Skeletal muscle tissue (tissue), 4 donors: ENCODE data around the gene LY86. TPM values are rescaled to one million over a fixed set of nuclear protein-coding genes. Genes with fewer than 3 reads are reported as not detected.

Experiments used
- H3K27ac ChIP-seq: one replicate; pipeline ENCODE4 v1.7.0; 2013; ENCODE audit warnings: mild to moderate bottlenecking, low read depth, low read length, inconsistent platforms
- H3K27me3 ChIP-seq, 3 donors: one replicate each; pipeline ENCODE4 v1.7.0; 2013; ENCODE audit warnings: low read length in 3 of 3; ENCODE audit not compliant: control insufficient read depth in 3 of 3, insufficient read depth in 3 of 3
- H3K36me3 ChIP-seq, 3 donors: one replicate each; pipeline ENCODE4 v1.7.0; 2013; ENCODE audit warnings: low read length in 3 of 3; ENCODE audit not compliant: control insufficient read depth in 3 of 3, insufficient read depth in 3 of 3
- H3K4me1 ChIP-seq, 3 donors: one replicate each; pipeline ENCODE4 v1.7.0; 2013; ENCODE audit warnings: low read length in 3 of 3, mild to moderate bottlenecking in 3 of 3; ENCODE audit not compliant: control insufficient read depth in 3 of 3, insufficient read depth in 3 of 3
- H3K4me3 ChIP-seq, 3 donors: one replicate each; pipeline ENCODE4 v1.7.0; 2013; ENCODE audit warnings: low read length in 3 of 3
- H3K9ac ChIP-seq, 3 donors: one replicate each; pipeline ENCODE4 v1.7.0; 2013; ENCODE audit warnings: low read length in 3 of 3, mild to moderate bottlenecking in 3 of 3, moderate library complexity in 2 of 3, low read depth in 1 of 3
- H3K9me3 ChIP-seq, 3 donors: one replicate each; pipeline ENCODE4 v1.7.0; 2013; ENCODE audit warnings: low read length in 3 of 3; ENCODE audit not compliant: control insufficient read depth in 3 of 3
- total RNA-seq: library from RNA; depleted of rRNA; stranded (reverse); fragments of >200 nt; gene quantifications from one replicate; pipeline ENCODE4 v1.2.3, GENCODE V29; 2014
- donor health status: Osteomylitis.

Gene LY86
- total RNA-seq, 1 donor from 2014 or later, result 6.8 TPM

DNA sequence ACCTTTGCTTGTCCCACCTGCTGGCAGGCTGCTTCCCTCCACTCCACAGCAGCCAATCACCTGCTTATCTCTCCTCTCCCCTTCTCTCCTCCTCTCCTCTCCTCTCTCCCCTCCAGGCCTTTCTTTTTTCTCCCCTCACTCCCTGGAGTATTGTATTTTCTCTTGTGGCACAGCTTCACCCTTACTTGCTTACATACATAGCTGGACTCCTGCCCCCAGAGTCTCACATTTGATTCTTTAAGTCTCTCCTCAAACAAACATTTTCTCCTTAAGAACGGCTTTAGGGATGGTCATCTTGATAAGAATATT lies 3.6 kb upstream of the LY86 start:
- Histone ChIP-seq H3K4me1 (peaks cover 0 to 7% (median 4%) of the 10 kb centered on the region in 3 donors), H3K27me3 (no peaks in the 10 kb centered on the region)

DNA sequence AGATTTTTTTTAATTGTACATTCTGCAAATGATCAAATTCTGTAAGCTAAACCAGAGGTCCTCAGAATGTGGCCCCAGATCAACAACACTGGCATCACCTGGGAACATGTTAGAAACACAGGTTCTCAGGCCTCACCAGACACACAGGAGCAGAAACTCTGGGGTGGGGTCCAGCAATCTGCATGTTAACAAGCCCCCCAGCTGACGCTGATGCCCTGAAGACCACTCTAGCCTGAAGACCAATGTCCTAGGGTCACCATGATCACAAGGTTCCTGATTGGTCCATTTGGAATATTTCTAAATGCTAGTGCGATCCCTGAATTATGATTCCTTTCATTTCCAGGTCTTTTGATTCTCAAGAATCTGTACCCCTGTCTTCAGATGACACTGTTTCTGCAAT lies 2.4 kb upstream of the LY86 start:
- Histone ChIP-seq H3K27ac (no peak overlapping the region), H3K9me3 (no peaks in the 10 kb centered on the region), H3K9ac (no peak overlapping the region), H3K4me3 (no peak overlapping the region), H3K36me3 (no peaks in the 10 kb centered on the region), H3K27me3 (no peaks in the 10 kb centered on the region), H3K4me1 (peaks cover 0 to 7% (median 4%) of the 10 kb centered on the region in 3 donors)

More for the DNA sequence above, 3.6 kb upstream of the LY86 start:
- H3K9ac ChIP-seq, result no peak overlapping the region
- no peak overlapping the region for H3K27ac ChIP-seq
- no peaks in the 10 kb centered on the region for H3K36me3 ChIP-seq
- H3K9me3 ChIP-seq, result no peaks in the 10 kb centered on the region
- H3K4me3 ChIP-seq, result no peak overlapping the region

DNA sequence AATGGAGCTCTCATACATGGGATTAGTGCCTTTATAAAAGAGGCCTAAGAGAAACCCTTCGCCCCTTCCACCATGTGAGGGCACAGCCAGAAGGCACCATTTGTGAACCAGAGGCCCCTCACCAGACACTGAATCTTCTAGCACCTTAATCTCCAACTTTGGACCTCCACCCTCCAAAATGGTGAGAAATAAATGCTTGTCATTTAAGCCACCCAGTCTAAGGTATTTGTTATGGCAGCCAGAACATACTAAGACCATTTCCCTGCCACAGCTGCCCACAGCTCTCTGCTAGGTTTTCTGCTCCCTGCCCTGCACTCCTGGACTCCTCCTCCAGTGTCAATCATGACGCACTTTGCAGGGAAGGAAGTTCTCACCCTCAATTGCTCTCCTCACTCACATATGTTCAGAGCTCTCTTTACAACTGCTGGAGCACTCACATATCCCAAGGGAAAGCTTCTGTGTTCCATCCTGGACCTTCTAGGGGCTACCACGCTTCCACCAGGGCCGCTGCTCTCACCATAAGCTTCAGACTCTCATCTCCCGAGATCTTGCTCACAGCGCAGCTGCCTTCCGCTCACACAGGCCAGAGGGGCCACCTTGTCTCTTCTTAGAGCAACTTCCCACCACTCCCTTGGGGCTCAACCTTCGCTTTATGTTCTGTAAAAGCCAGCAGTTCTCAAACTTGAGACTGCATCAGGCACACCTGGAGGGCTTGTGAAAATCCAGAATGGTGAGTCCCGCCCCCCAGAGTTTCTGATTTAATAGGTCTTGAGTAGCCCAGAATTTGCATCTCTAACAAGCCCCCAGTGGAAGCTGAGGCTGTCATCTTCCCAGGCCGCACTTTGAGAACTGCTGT lies 1.6 kb upstream of the LY86 start:
- Histone ChIP-seq H3K4me1 (peaks cover 2 to 7% (median 4%) of the 10 kb centered on the region in 3 donors), H3K27ac (no peak overlapping the region), H3K36me3 (no peaks in the 10 kb centered on the region), H3K9ac (no peak overlapping the region), H3K4me3 (no peak overlapping the region), H3K9me3 (no peaks in the 10 kb centered on the region), H3K27me3 (no peaks in the 10 kb centered on the region)

DNA sequence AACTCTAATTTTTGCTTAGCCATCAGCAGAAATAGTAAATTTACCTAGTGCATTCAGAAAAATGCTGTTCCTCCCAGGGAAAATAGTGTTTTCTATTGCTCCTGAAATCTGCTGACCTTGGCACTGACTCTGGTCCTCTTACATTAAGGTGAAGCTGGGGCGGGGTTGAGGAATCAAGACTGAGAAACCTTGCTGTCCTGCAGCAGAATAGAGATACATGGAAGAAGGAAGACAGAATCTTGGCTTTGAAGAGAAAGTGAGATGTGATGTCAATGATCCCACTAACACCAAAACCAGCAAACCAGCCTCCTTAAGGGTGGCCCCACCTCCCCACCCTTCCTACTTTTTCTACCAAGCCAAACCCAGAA lies 840 bp upstream of the LY86 start:
- no peaks in the 10 kb centered on the region for H3K9me3 ChIP-seq
- H3K27ac ChIP-seq, result no peak overlapping the region
- no peaks in the 10 kb centered on the region for H3K36me3 ChIP-seq
- H3K9ac ChIP-seq, result no peak overlapping the region
- H3K4me3 ChIP-seq, result no peak overlapping the region
- no peaks in the 10 kb centered on the region for H3K27me3 ChIP-seq
- H3K4me1 ChIP-seq, result peaks cover 2 to 7% (median 4%) of the 10 kb centered on the region in 3 donors

DNA sequence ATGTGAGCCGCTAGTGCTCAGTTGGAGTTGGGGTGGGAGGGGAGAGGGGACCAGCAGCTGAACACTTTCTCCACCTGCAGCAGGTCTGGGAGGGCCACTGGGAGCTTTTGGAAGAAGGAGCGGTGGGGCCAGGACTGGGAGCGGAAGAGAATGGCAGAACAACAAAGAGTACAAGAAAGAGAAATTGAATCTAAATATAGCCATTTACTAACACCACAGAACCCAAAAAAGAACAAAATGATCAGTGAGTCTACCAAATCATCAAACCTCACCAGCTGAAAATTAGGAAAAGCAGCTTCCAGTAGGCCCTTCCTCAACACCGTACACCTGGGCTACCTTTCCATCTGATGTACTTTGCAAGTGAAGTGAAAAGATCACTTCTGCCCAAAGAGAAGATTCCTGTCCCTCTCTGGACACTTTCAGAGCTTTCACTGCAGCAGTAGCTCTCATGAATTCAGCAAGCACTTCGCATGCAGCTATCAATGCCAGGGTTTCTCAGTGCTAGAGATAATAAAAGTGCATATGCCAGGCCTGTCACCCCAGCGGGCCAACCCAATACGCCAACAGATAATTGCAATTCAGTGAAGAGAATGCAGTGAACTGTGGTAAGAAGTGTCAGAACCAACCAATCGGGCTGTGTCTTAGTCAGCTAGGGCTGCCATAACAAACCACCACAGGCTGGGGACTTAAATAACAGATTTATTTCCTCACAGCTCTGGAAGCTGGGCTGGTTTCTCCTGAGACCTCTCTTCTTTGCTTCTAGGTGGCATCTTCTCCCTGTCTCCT lies 597 bp downstream of the LY86 start:
- Histone ChIP-seq H3K4me1 (peaks cover 4 to 13% (median 9%) of the 10 kb centered on the region in 3 donors), H3K36me3 (no peaks in the 10 kb centered on the region), H3K27ac (peak overlapping the region; percentile 30), H3K9ac (no peak overlapping the region), H3K9me3 (no peaks in the 10 kb centered on the region), H3K4me3 (no peak overlapping the region), H3K27me3 (no peaks in the 10 kb centered on the region)

DNA sequence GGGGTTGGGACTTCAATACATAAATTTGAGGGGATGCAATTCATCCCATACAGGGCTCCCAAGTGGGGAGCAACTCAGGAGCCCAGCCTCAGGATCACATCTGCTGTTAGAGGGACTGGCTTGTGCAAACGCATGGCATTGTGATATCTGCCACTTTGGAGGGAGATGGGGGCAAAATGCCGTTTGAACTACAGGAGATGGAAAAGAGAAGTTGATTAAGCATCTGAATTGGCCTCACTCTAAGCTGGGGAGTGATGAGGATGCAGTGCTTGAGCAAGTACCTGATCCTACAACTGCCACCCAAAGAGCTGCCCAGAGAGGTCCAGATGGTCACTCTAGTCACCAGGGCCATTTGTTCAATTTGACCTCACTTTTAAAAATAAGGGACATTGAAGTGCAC lies 2.0 kb downstream of the LY86 start:
- Histone ChIP-seq H3K27me3 (no peaks in the 10 kb centered on the region), H3K4me1 (peaks cover 4 to 13% (median 9%) of the 10 kb centered on the region in 3 donors), H3K36me3 (no peaks in the 10 kb centered on the region), H3K9ac (no peak overlapping the region), H3K4me3 (no peak overlapping the region), H3K27ac (no peak overlapping the region), H3K9me3 (no peaks in the 10 kb centered on the region)

DNA sequence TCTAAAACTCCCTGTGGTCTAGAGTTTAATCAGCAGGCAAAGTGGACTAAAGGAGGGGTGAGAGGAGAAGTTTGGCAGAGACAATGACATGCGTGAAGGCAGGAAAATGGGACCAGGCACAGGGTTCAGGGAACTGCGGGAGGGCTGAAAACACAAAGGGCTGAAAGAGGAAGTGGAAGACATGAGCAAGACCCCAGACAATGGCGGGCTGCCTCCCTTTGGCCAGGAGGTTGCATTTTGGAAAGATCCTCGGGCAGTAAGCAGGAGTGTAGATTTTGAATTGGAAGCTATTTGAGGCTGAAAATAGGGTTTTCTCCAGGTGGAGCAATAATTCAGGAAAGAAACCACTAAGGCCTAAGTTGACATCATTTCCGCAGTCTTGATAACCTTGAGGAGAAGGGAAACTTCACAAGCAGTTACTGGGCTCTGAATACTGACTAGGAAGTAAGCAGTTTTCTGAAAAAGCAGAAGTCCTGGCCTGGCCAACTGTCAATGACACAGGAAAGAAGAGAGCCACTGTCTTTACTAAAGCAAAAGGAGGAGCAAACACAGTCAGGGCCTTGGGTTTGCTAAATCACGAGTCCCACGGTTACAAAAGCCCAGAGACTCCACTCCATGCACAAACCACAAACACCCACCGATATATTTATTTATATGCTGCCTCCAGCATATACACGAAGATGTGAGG lies 3.4 kb downstream of the LY86 start:
- no peaks in the 10 kb centered on the region for H3K9me3 ChIP-seq
- no peaks in the 10 kb centered on the region for H3K36me3 ChIP-seq
- H3K4me1 ChIP-seq, result peaks cover 9 to 13% (median 11%) of the 10 kb centered on the region in 3 donors
- no peak overlapping the region for H3K9ac ChIP-seq
- no peak overlapping the region for H3K4me3 ChIP-seq
- peak overlapping the region; percentile 68 for H3K27ac ChIP-seq
- H3K27me3 ChIP-seq, result no peaks in the 10 kb centered on the region

DNA sequence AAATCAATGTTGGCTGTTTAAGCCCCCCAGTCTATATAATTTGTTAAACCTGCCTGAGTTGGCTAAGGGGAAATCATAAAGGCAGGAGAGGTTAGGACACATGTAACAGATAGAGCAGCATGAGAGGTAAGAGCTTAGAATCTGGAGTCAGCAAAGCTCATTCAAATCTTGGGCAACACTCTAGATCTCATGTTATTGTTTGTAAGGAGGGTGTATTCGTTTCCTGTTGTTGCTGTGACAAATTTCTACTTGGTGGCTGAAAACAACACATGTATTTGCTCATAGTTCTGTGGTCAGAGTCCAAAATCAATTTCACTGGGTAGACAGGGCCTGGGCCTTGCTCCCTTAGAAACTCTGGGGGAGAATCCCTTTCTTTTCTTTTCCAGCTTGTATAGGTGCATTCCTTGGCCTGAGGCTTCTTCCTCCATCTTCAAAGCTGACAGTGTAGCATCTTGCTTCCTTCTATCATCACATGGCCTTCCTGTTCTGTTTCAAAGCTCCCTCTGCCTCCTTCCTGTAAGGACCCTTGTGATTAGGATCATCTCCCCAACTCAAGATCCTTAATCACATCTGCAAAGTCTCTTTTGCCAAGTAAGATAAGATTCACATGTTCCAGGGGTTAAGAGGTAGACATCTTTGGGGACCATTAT lies 4.4 kb downstream of the LY86 start:
- no peaks in the 10 kb centered on the region for H3K9me3 ChIP-seq
- H3K27ac ChIP-seq, result peak overlapping the region; percentile 68
- H3K9ac ChIP-seq, result no peak overlapping the region
- H3K36me3 ChIP-seq, result no peaks in the 10 kb centered on the region
- peaks cover 0 to 2% (median 0%) of the 10 kb centered on the region in 3 donors for H3K27me3 ChIP-seq
- H3K4me3 ChIP-seq, result no peak overlapping the region
- peaks cover 10 to 16% (median 13%) of the 10 kb centered on the region in 3 donors for H3K4me1 ChIP-seq

DNA sequence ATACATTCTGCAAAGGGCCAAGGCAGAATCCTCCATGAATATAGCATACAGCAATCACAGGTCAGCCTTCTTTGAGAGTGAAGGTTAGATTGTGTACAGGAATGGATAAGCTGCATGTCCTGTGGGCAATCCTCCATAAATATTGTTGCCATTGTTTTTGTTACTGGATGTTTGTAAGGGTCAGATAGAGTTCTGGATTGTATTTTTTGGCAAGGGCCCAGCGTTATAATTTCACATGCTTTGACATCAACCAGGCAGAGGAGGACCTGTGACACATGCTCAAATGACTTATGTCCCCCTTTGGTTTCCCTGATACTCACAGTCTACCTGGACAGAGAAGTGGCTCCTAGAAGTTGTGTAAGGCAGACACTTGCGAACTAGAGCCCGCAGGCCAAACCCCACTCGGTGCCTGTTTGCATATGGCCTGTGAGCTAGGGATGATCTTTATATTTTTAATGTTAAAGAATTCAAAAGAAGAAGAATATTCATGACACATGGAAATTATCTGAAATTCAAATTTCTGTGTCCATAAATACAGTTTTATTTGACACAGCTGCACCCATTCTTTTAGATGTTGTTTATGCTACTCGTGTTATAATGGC lies 5.4 kb downstream of the LY86 start:
- H3K4me3 ChIP-seq, result no peak overlapping the region
- peaks cover 0 to 2% (median 0%) of the 10 kb centered on the region in 3 donors for H3K27me3 ChIP-seq
- peak overlapping the region; percentile 68 for H3K27ac ChIP-seq
- no peak overlapping the region for H3K9ac ChIP-seq
- H3K36me3 ChIP-seq, result no peaks in the 10 kb centered on the region
- H3K4me1 ChIP-seq, result peaks cover 6 to 16% (median 13%) of the 10 kb centered on the region in 3 donors
- no peaks in the 10 kb centered on the region for H3K9me3 ChIP-seq
